Measurements from ENCODE around the gene OGDH.

The OGDH gene

DNA sequence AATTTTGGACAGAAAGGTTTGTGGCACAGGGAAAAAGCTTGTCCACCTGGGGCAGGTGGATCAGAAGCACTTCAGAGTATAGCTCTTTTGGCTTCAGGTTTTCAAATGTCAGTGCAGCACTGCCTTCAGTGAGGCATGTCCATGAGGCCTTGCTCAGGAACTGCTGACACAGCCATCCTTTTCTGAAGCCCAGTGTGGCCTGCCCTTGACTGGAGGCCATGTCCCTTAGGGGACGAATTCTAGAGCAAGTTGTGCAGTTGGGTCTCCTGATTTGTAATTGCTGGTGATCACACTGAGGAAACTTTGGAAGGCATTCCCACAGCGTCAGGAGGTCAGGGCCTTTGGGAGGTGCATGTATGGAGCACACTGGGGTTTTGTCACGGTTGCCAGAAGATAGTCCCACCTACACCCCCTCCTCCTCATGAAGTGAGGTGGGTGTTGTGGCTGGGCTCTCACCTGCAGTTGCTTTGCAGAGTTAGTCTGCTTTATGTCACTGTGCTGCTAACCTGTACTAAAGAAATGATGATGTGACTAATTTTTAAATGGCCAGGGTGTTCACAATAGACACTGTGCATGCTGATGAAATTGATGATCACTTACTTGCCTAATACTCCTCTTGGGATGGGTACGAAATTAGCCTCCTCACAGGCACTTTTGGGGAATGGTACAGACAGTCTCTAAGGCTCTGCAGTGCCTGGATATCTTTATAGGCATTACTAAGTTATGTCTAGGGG is 41.7 kb downstream of the OGDH start:
- TF ChIP-seq, protein P1, sequence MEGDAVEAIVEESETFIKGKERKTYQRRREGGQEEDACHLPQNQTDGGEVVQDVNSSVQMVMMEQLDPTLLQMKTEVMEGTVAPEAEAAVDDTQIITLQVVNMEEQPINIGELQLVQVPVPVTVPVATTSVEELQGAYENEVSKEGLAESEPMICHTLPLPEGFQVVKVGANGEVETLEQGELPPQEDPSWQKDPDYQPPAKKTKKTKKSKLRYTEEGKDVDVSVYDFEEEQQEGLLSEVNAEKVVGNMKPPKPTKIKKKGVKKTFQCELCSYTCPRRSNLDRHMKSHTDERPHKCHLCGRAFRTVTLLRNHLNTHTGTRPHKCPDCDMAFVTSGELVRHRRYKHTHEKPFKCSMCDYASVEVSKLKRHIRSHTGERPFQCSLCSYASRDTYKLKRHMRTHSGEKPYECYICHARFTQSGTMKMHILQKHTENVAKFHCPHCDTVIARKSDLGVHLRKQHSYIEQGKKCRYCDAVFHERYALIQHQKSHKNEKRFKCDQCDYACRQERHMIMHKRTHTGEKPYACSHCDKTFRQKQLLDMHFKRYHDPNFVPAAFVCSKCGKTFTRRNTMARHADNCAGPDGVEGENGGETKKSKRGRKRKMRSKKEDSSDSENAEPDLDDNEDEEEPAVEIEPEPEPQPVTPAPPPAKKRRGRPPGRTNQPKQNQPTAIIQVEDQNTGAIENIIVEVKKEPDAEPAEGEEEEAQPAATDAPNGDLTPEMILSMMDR (IDR thresholded peaks at IDR 0.05): no peak

- TF ChIP-seq, protein P1 (IDR thresholded peaks at IDR 0.05): no peak
These were observed 43.8 kb downstream of the OGDH start for GRCh38 chr7:44650242-44650641.

- TF ChIP-seq, protein P1 (IDR thresholded peaks at IDR 0.05): no peak
These were observed 44.3 kb downstream of the OGDH start for GRCh38 chr7:44650772-44651171.

- TF ChIP-seq, protein P1 (IDR thresholded peaks at IDR 0.05): no peak
These were observed 46.1 kb downstream of the OGDH start for GRCh38 chr7:44652535-44652934.

- TF ChIP-seq, protein P1 (IDR thresholded peaks at IDR 0.05): no peak
These were observed 47.9 kb downstream of the OGDH start for GRCh38 chr7:44654255-44654796.

- TF ChIP-seq, protein P1 (IDR thresholded peaks at IDR 0.05): no peak
These were observed 48.9 kb downstream of the OGDH start for GRCh38 chr7:44655341-44655740.

- TF ChIP-seq, protein P1 (IDR thresholded peaks at IDR 0.05): no peak
These were observed 52.6 kb downstream of the OGDH start for GRCh38 chr7:44658979-44659378.
